ENCODE data around the gene LRRC37A. TPM values are rescaled to one million over a fixed set of nuclear protein-coding genes. Genes with fewer than 3 reads are reported as not detected.
"Not testable (repeated sequence)": the region's sequence is repeated elsewhere in the genome, so short reads cannot be mapped to it uniquely, and the experiment has no call there.

The LRRC37A gene
- total and polyA plus RNA-seq, 4 donors = 0.64 to 5.2 (median 1.9) TPM

DNA sequence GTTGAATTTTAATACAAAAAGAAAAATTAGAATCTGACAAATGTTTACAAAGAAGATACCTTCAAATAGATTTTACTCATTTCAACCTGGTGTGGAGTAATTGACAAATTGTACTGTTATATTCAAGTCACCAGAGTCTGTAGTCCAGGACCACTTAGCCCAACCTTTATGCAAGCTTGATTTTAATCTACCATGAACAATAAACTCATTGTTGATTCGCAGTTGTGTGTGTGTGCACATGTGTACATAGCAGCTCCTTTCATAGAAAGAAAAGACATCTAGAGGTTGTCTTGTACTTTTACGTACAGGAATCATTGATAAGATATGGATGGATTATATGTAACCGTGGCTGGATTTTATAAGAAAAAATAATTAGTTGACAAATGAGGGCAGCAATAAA lies 20.7 kb upstream of the LRRC37A start:
- ATAC-seq (ENCODE audit: insufficient read depth, low FRiP score) (no peak), DNase-seq (no peak)
- TF ChIP-seq, protein P1, sequence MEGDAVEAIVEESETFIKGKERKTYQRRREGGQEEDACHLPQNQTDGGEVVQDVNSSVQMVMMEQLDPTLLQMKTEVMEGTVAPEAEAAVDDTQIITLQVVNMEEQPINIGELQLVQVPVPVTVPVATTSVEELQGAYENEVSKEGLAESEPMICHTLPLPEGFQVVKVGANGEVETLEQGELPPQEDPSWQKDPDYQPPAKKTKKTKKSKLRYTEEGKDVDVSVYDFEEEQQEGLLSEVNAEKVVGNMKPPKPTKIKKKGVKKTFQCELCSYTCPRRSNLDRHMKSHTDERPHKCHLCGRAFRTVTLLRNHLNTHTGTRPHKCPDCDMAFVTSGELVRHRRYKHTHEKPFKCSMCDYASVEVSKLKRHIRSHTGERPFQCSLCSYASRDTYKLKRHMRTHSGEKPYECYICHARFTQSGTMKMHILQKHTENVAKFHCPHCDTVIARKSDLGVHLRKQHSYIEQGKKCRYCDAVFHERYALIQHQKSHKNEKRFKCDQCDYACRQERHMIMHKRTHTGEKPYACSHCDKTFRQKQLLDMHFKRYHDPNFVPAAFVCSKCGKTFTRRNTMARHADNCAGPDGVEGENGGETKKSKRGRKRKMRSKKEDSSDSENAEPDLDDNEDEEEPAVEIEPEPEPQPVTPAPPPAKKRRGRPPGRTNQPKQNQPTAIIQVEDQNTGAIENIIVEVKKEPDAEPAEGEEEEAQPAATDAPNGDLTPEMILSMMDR (IDR thresholded peaks at IDR 0.05; ENCODE audit: control extremely low read depth, extremely low read depth) = no peak
- Histone ChIP-seq H3K9ac (ENCODE audit: insufficient read depth in 1 of 2, low read length in 2 of 2) (no peak overlapping the region), H3K4me3 (no peak overlapping the region), H3K4me1 (ENCODE audit: control insufficient read depth in 5 of 5, insufficient read depth in 5 of 5, low read length in 5 of 5) (peaks cover 0 to 4% (median 0%) of the 10 kb centered on the region in 5 donors), H3K36me3 (ENCODE audit: control insufficient read depth in 4 of 4, insufficient read depth in 4 of 4, low read length in 4 of 4) (no peaks in the 10 kb centered on the region), H3K27me3 (ENCODE audit: control insufficient read depth in 3 of 3, insufficient read depth in 3 of 3, low read length in 2 of 3) (peaks cover 0 to 3% (median 0%) of the 10 kb centered on the region in 3 donors), H3K27ac (ENCODE audit: low read depth in 1 of 2, low read length in 1 of 2) (no peak overlapping the region), H3K9me3 (ENCODE audit: control insufficient read depth in 4 of 4, insufficient read depth in 3 of 4, low read length in 3 of 4) (no peaks in the 10 kb centered on the region)
- 80 to 90% methylated on average over 3 of the region's 3 CpGs for WGBS, 2 donors

DNA sequence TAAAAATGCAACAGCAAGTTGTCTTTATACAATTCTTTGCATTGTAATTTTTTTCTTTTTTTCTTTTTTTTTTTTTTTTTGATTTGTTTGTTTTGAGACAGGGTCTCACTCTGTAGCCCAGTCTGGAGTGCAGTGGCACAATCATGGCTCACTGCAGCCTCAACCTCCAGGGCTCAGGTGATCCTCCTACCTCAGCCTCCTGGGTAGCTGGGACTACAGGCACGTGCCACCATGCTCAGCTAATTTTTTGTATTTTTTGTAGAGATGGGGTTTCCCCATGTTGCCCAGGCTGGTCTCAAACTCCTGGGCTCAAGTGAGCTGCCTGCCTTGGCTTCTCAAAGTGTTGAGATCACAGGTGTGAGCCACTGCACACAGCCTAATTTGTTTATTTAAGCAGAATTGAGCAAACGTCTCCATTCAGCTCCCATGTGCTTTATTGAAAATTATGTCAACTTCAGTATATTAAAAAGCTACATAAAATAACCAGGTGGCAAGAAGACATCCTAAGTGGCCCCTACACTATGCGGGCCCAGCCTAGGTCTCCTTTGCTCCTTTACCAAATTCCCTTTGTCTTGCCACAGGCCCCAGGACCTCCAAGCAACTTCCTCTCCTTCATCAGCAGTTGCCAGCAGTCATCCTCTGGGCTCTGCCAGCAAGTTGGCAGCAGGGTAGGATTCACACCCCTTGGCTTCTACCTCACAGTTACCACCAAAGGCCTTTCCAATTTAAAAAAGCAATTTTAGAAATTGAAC lies 18.0 kb upstream of the LRRC37A start:
- 64 to 83% methylated on average over 3 of the region's 3 CpGs for WGBS, 2 donors
- H3K4me1 ChIP-seq (ENCODE audit: control insufficient read depth in 5 of 5, insufficient read depth in 5 of 5, low read length in 5 of 5); H3K9ac ChIP-seq (ENCODE audit: insufficient read depth in 1 of 2, low read length in 2 of 2); H3K36me3 ChIP-seq (ENCODE audit: control insufficient read depth in 4 of 4, insufficient read depth in 4 of 4, low read length in 4 of 4); DNase-seq; H3K9me3 ChIP-seq (ENCODE audit: control insufficient read depth in 4 of 4, insufficient read depth in 3 of 4, low read length in 3 of 4); H3K27ac ChIP-seq (ENCODE audit: low read depth in 1 of 2, low read length in 1 of 2); H3K4me3 ChIP-seq; H3K27me3 ChIP-seq (ENCODE audit: control insufficient read depth in 3 of 3, insufficient read depth in 3 of 3, low read length in 2 of 3); ATAC-seq (ENCODE audit: insufficient read depth, low FRiP score): not testable (repeated sequence)

DNA sequence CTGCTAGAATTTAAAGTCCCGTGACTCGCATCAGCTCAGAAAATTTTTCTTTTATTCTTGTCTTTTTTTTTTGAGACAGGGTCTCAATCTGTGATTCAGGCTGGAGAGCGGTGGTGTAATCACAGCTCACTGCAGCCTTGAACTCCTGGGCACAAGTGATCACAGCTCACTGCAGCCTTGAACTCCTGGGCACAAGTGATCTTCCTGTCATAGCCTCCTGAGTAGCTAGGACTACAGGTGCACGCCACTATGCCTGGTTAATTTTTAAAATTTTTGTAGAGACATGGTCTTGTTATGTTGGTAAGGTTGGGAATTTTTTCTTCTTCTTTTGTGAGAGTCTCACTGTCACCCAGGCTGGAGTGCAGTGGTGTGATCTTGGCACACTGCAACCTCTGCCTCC lies 13.6 kb upstream of the LRRC37A start:
- not testable (repeated sequence) for ATAC-seq (ENCODE audit: insufficient read depth, low FRiP score); H3K9ac ChIP-seq (ENCODE audit: insufficient read depth in 1 of 2, low read length in 2 of 2); H3K36me3 ChIP-seq (ENCODE audit: control insufficient read depth in 4 of 4, insufficient read depth in 4 of 4, low read length in 4 of 4); H3K4me1 ChIP-seq (ENCODE audit: control insufficient read depth in 5 of 5, insufficient read depth in 5 of 5, low read length in 5 of 5); H3K4me3 ChIP-seq; H3K9me3 ChIP-seq (ENCODE audit: control insufficient read depth in 4 of 4, insufficient read depth in 3 of 4, low read length in 3 of 4); H3K27me3 ChIP-seq (ENCODE audit: control insufficient read depth in 3 of 3, insufficient read depth in 3 of 3, low read length in 2 of 3); H3K27ac ChIP-seq (ENCODE audit: low read depth in 1 of 2, low read length in 1 of 2); DNase-seq
- 95 to 97% methylated on average over 4 of the region's 4 CpGs for WGBS, 2 donors

DNA sequence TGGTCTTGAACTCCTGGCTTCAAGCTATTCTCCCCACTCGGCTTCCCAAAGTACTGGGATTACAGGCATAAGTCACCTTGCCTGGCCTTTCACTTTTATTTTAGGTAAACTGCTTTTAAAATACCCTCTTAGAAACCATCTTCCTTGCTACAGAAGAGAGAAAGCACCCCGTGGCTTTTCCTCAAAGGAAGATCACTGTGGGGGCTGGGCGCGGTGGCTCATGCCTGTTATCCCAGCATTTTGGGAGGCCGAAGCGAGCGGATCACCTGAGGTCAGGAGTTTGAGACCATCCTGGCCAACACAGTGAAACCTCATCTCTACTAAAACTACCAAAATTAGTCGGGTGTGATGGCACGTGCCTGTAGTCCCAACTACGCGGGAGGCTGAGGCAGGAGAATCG lies 12.3 kb upstream of the LRRC37A start:
- not testable (repeated sequence) for DNase-seq; H3K9ac ChIP-seq (ENCODE audit: insufficient read depth in 1 of 2, low read length in 2 of 2); H3K27me3 ChIP-seq (ENCODE audit: control insufficient read depth in 3 of 3, insufficient read depth in 3 of 3, low read length in 2 of 3); H3K36me3 ChIP-seq (ENCODE audit: control insufficient read depth in 4 of 4, insufficient read depth in 4 of 4, low read length in 4 of 4); H3K27ac ChIP-seq (ENCODE audit: low read depth in 1 of 2, low read length in 1 of 2); H3K9me3 ChIP-seq (ENCODE audit: control insufficient read depth in 4 of 4, insufficient read depth in 3 of 4, low read length in 3 of 4); ATAC-seq (ENCODE audit: insufficient read depth, low FRiP score); H3K4me1 ChIP-seq (ENCODE audit: control insufficient read depth in 5 of 5, insufficient read depth in 5 of 5, low read length in 5 of 5); H3K4me3 ChIP-seq
- 95 to 97% methylated on average over 12 of the region's 12 CpGs for WGBS, 2 donors

DNA sequence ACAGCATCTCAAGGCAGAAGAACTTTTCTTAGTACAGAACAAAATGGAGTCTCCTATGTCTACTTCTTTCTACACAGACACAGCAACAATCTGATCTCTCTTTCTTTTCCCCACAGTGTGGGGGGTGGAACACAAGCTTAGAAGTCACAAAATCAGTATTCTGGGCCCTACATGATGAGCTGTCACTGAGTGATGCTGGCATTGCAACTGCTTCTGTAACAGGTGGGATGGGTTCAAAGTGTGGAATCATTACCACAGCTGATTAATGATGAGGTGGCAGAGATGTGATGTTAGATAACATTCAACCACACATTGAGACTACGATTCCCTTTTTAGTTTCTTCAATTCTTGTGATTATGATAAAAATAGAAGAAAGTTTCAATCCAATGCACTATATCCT lies 10.5 kb upstream of the LRRC37A start:
- not testable (repeated sequence) for H3K27me3 ChIP-seq (ENCODE audit: control insufficient read depth in 3 of 3, insufficient read depth in 3 of 3, low read length in 2 of 3); H3K4me1 ChIP-seq (ENCODE audit: control insufficient read depth in 5 of 5, insufficient read depth in 5 of 5, low read length in 5 of 5); H3K4me3 ChIP-seq; H3K27ac ChIP-seq (ENCODE audit: low read depth in 1 of 2, low read length in 1 of 2); H3K36me3 ChIP-seq (ENCODE audit: control insufficient read depth in 4 of 4, insufficient read depth in 4 of 4, low read length in 4 of 4); H3K9me3 ChIP-seq (ENCODE audit: control insufficient read depth in 4 of 4, insufficient read depth in 3 of 4, low read length in 3 of 4); H3K9ac ChIP-seq (ENCODE audit: insufficient read depth in 1 of 2, low read length in 2 of 2); DNase-seq; ATAC-seq (ENCODE audit: insufficient read depth, low FRiP score)
- WGBS, 2 donors = 75 to 80% methylated on average over 1 of the region's 1 CpG

DNA sequence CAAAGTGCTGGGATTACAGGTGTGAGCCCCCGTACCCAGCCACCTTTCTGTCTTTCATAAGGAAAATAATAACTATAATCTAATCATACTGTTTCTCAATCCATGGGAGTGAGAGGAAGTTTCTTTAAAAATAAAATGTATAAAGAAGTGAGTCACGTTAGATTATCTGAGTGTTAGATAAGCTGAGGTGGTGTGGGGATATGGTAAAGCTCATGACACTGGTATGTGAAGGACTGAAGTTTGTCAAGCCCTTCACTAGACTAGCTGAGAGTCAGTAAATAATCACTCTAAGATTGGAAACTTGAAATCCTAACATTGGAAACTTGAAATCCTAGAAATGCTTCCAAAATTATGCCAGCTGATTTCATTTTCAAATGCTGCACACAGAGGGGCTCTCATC lies 9.4 kb upstream of the LRRC37A start:
- not testable (repeated sequence) for H3K27ac ChIP-seq (ENCODE audit: low read depth in 1 of 2, low read length in 1 of 2); H3K36me3 ChIP-seq (ENCODE audit: control insufficient read depth in 4 of 4, insufficient read depth in 4 of 4, low read length in 4 of 4); H3K4me3 ChIP-seq; H3K27me3 ChIP-seq (ENCODE audit: control insufficient read depth in 3 of 3, insufficient read depth in 3 of 3, low read length in 2 of 3); H3K4me1 ChIP-seq (ENCODE audit: control insufficient read depth in 5 of 5, insufficient read depth in 5 of 5, low read length in 5 of 5); DNase-seq; H3K9ac ChIP-seq (ENCODE audit: insufficient read depth in 1 of 2, low read length in 2 of 2); ATAC-seq (ENCODE audit: insufficient read depth, low FRiP score); H3K9me3 ChIP-seq (ENCODE audit: control insufficient read depth in 4 of 4, insufficient read depth in 3 of 4, low read length in 3 of 4)
- 68 to 73% methylated on average over 2 of the region's 2 CpGs for WGBS, 2 donors

Data from lung (tissue), 12 donors.